LNCaP clone FGC (cell line): ENCODE results near the gene GPR35.
"Not testable (repeated sequence)": the region's sequence is repeated elsewhere in the genome, so short reads cannot be mapped to it uniquely, and the experiment has no call there.

ENCODE experiments used
- DNase-seq: peaks from one replicate; pipeline ENCODE4 v3.0.0-alpha.2; 2011; ENCODE audit warnings: low read depth
- H3K4me3 ChIP-seq: 2 replicates; pipeline ENCODE4 v1.5.1; 2011; ENCODE audit warnings: mild to moderate bottlenecking, low read depth, low read length, control low read depth
- CTCF ChIP-seq: IDR thresholded peaks from 2 replicates; pipeline ENCODE4 v1.5.1; 2012; ENCODE audit warnings: mild to moderate bottlenecking; ENCODE audit not compliant: control insufficient read depth, insufficient read depth; ENCODE audit errors: extremely low read depth

Gene GPR35

GRCh38 chr2:240605867-240606743, 19.2 kb upstream of the GPR35 start:
- no peak for DNase-seq
- no peak for TF ChIP-seq CTCF
- no peak overlapping the region for H3K4me3 ChIP-seq

GRCh38 chr2:240611601-240612210, 13.6 kb upstream of the GPR35 start:
- no peak overlapping the region for H3K4me3 ChIP-seq
- DNase-seq, result no peak
- TF ChIP-seq CTCF, result no peak

- no peak for DNase-seq
- H3K4me3 ChIP-seq, result no peak overlapping the region
- no peak for TF ChIP-seq CTCF
Measured at GRCh38 chr2:240613781-240614180, 11.5 kb upstream of the GPR35 start.

- TF ChIP-seq CTCF, result no peak
- H3K4me3 ChIP-seq, result no peak overlapping the region
- DNase-seq, result no peak
Measured at GRCh38 chr2:240614391-240614790, 10.9 kb upstream of the GPR35 start.

- no peak for TF ChIP-seq CTCF
- DNase-seq, result no peak
- no peak overlapping the region for H3K4me3 ChIP-seq
Measured at GRCh38 chr2:240615396-240615795, 9.9 kb upstream of the GPR35 start.

- TF ChIP-seq CTCF, result no peak
- DNase-seq, result no peak
- no peak overlapping the region for H3K4me3 ChIP-seq
Measured at GRCh38 chr2:240615820-240616547, 9.3 kb upstream of the GPR35 start.

GRCh38 chr2:240616860-240617666, 8.2 kb upstream of the GPR35 start:
- H3K4me3 ChIP-seq, DNase-seq: not testable (repeated sequence)
